HPDE6-E6E7 (cell line): ENCODE data around the gene TXLNG.
"Not testable (repeated sequence)": the region's sequence is repeated elsewhere in the genome, so short reads cannot be mapped to it uniquely, and the experiment has no call there.

ENCODE experiments used
- DNase-seq: peaks from one replicate; pipeline ENCODE4 v3.0.0; 2011; ENCODE audit warnings: missing footprints; ENCODE audit errors: extremely low spot score

Gene TXLNG

DNA sequence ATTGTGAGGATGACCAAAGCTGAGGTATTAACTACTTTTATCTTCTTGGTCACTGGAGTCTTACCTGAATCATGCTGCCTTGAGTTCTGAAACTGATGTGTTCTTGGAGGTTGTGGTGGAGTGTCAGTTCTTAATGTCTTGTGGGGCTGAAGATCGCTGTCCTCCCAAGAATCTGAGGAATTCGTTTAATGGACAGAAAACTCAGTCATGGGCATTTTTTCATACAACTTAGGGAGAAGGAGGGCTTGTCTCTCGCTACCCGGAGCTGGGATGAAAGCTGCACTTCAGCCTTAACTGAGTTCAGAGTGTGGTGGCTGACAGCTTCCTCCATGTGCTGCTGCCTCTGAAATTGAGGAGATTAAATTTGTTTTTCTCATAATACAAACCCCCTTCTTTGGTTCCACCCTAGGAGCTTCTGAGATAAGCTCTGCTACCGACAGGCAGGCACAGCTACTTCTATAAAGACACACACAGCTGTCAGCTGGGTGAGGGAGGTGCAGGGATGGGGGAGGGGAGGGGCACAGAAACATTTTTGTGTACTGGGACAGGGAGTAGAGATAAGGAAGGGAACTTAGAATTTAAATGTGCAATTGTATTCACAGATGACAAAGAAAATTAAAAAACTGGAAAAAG is 53.1 kb downstream of the TXLNG start:
- no peak for DNase-seq

DNA sequence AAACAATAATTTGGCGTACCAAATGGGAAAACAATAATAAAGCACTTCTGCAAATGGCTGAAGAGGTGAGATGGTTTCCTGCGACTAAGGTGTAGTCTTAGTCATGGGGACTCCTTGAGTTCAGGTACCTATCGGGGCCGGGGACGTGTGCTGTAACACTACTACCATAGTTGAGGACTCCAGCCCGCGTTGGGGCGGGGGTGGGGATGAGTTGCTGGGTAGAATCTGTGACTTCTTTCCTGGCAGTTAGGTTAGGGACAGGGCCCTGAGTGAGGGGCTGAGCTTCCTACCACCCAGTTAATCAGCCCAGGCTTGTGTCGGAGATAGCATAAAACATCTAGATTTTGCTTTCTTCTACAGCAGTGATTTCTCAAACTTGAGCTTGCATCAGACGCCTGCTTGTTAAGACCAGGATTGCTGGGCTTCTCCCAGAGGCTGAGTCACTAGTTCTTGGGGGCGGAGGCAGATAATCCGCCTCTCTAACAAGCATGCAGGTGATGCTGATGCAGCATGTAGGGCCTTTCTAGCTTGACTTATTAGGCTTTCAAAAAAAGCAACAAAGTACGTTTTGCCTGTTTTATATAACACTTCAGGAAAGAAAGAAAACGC is 53.7 kb downstream of the TXLNG start:
- peak; percentile 47 for DNase-seq

DNA sequence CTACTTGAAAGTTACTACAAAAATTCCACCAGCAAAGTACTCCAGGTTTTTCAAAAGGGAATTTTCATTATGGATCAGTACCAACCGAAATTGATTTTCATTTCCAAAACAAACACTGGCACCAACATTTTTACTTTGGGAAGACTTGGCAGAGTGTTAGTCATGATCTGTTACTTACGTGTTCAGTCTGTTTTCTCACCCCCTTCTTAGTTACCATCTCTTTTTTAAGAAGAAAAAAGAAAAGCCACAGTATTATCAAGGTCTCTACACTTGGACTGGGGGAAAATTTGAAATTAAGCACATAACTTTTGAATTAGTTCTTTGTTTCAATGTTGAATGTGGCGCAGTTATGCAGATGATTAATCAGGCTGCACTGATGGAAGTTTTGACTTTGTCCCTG is 56.4 kb downstream of the TXLNG start:
- DNase-seq: no peak

DNA sequence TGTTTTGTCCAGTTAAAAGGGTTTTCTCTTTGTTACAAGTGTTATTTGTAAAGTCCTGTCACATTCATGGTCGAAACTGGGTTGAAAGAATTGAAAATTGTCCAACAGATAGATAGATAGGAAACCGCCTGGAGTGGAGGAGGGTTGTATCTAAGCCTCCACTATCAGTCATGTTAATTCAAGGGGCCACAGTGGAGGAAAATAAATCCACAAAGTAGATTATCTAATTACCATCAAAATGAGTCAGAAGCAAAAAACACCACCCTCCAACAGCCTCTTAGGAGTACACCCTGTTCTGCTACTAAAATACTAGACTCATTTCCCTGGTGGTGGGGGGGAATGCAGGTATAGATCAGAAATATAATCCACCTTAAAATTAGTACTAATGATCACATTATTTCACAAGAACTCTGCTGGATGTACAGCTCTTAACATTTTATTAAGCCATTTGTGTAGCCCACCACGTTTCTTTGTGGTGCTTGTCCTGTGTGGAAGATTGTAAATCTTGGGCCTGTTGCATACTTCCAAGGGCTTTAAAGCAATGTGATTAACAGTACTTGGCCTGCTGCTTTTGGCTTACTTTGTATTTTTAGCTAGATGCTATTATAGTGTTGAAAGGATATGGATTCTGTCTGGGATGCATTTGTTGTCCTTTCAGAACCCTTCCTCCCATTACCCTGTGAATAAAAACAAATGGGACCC is 57.1 kb downstream of the TXLNG start:
- DNase-seq: no peak

DNA sequence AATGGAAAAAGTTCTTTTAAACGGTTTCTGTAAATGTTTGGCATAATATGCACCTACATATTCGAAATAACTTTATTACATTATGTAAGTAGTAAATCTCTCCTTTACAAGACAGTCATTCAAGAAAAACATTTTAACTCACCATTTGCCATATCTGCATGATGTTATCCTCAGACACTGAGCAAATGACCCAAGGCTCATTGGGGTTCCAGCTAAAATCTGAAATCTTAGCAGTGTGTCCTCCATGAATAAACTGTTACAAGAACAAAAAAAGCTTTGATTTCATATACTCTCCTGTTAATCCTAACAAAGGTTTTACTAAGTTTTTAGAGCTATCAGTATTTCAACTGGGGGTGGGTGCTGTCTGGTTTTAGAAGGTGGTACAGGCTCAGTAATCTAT is 59.4 kb downstream of the TXLNG start:
- DNase-seq: no peak

DNA sequence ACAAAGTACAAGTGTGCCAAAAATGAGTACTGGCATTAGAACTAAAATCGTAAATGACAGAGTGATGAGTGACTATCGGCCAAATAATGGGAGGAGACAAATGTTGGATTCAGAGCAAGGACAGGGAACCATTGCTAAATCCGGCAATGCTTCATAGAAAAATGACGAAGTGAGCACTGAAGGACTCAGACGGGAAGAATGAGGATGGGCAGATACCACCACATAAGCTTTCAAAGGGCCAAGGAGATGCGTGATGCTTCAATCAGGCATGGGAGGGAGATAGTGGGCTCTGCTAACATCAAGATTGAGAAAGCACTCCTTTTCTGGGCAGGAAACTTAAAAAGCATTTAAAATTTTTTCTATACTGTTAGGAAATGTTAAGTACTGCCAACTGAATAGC is 62.3 kb downstream of the TXLNG start:
- DNase-seq: no peak

DNA sequence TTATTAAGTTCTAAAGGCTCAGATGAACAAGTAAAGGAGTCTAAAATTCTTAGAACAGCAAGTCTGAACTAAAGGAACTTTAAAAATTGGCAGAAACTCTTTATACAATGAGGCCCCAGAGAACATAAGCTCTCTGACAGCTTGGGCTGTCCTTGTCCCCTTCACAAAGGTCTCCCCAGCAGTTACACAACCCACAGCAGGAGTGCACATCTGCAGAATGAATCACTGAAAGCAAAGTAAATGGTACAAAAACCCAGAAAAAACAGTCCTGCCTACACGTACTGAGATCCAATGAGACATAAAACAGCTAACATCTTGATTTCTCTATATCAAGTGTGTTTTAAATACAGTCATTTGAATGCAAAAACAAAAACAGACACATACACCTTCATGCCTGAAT is 65.2 kb downstream of the TXLNG start:
- DNase-seq: no peak

DNA sequence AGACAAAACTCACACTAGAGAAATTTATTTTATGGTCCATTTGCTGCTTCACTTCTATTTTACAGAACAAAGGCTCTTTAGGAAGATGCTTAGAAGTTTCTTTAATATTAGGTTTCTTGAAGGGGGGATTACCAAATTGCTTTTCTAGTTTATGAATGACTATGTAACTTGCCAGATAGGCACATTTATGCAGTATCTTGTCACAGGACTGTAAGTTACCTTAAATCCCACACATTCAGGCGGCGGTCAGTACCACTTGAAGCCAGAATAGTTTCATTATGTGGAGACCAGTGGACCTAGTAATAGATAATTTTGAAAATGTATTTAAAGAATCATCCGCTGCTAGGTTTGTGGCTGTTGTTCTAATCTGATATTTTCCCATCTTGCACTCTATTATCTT is 65.6 kb downstream of the TXLNG start:
- no peak for DNase-seq

DNA sequence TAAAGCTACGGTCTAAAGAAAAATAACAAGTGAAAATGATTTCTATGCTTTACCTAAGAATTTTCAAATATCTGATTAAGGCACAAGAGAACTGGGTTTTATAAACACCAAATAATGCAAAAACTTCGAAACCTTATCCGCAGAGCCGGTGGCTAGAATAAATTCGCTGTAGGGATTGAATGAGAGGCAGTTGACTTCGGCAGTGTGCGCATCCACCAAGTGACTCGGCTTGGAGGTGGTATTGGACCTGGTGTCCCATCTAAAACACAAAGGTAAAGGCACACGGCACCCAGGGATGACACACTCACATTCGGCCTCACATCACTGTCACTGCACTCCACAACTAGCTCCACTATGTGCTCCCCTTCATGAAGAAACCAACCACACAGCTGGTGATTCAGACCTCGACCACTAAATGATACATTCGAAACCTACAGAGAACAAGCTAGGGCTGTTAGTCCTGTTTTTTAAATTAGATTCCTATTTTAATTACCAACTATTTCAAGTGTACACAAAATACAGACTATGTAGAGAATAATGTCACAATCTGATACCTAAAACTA is 66.4 kb downstream of the TXLNG start:
- DNase-seq: no peak

DNA sequence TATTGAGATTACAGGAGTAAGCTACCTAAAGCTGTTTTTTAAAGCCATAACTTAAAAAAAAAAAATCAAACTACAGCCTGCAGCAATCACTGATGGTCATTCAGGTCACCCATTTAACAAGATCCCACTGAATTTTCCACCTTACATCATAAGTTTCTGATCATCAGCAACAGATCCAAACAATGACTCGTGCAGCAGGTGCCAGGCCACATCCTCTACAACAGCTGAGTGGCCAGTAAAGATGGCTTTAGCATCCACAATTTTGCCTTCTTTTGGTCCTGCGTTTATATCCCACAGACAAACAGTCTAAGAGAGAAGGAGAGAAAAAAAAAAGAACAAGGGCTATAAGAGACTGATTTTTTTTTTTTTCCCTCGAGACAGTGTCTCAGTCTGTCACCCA is 67.3 kb downstream of the TXLNG start:
- DNase-seq: no peak

DNA sequence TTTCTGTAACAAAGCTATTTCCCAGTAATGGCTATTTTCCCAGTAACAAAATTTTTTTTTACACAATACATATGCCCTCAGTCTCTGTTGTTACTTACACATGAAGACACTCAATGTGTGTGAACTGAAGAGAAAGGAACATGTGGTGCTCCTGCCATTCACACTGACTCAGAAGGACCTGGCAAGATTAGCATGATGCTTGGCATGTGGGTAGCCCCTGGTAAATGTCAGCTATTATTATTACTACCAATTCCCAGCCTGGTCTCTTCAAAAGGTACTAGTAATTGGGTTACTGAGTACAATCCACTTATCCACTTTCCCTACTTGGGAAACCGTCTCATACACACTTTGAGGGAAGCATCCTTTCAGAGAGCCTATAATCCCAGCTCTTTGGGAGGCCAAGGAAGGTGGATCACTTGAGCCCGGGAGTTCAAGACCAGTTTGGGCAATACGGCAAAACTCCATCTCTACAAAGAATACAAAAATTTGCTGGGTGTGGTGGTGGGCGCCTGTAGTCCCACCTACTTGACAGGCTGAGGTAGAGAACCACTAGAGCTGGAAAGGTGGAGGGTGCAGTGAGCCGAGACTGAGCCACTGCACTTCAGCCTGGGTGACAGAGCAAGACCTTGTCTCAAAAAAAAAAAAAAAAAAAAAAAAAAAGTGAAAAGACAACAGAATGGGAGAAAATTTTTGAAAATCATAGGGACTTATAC is 69.3 kb downstream of the TXLNG start:
- no peak for DNase-seq

DNA sequence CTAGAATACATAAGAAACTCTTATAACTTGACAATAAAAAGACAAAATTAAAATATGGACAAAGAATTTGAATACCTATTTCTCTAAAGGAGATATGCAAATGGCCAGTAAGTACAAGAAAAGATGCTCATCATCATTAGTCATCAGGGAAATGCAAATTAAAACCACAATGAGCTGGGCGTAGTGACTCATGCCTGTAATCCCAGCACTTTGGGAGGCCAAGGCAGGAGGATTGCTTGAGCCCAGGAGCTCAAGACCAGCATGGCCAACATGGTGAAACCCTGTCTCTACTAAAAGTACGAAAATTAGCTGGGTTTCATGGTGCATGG is 69.8 kb downstream of the TXLNG start:
- not testable (repeated sequence) for DNase-seq

DNA sequence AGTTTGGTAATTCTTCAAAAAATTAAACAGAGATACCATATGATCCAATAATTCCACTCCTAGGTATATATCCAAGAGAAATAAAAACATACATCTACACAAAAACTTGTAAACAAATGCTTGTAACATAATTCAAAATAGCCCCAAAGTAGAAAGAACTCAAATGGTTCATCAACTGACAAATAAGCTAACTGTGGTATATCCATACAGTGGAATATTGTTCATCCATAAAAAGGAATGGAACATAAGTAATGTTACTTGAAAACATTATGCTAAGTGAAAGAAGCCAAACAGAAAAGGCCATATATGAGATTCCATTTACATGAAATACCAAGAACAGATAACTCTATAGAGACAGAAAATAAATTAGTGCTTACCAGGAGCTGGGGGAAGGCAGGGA is 70.5 kb downstream of the TXLNG start:
- no peak for DNase-seq

DNA sequence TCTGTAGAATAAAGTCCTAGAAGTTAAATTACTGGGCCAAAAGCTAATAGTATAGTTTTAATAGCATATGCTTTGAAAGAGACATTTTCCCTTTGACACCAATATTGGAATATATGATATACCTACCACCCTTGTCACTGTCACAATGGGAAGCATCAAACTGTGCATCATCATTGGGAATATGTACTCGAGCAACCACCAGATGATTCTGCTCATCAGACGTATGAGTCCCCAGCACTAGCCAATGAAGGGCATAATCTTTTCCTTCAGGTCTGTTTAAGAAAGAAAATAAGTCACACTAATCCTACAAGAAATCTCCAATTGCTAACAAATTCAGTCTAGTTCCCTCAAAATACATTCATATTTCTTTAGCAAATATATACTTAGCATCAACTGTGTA is 76.6 kb downstream of the TXLNG start:
- DNase-seq: no peak

DNA sequence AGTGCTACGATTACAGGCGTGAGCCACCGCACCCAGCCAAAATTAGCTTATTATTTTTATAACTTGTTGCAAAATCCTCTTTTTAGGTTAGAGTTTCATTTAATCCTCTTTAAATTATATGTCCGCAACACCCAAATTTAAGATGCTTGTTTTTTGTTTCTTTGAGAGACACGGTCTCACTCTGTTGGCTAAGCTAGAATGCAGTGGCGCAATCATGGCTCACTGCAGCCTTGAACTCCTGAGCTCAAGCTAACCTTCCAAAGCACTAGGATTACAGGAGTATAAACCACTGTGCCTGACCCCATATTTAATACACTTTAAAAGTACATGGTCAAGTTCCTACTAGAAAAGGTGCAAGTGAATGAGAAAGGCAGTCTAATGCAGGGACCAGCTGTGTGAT is 81.7 kb downstream of the TXLNG start:
- no peak for DNase-seq

DNA sequence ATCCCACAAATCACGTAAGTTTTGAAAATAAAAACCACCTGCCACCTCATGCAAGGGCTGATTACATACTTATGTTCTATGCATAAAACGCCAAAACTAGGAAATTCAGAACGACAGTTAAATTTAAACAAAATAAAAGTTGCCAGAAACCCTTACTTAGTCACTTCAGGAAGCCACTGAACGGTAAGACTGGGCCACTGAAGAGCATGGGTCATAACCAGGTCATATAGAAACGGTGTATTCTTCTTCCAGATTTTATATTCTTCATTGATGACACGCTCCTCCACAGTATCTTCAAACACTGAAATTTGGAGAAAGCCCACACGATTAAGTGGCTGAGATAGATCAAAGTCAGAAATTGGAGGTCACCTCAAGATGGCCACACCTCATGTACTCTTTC is 82.7 kb downstream of the TXLNG start:
- DNase-seq: no peak

DNA sequence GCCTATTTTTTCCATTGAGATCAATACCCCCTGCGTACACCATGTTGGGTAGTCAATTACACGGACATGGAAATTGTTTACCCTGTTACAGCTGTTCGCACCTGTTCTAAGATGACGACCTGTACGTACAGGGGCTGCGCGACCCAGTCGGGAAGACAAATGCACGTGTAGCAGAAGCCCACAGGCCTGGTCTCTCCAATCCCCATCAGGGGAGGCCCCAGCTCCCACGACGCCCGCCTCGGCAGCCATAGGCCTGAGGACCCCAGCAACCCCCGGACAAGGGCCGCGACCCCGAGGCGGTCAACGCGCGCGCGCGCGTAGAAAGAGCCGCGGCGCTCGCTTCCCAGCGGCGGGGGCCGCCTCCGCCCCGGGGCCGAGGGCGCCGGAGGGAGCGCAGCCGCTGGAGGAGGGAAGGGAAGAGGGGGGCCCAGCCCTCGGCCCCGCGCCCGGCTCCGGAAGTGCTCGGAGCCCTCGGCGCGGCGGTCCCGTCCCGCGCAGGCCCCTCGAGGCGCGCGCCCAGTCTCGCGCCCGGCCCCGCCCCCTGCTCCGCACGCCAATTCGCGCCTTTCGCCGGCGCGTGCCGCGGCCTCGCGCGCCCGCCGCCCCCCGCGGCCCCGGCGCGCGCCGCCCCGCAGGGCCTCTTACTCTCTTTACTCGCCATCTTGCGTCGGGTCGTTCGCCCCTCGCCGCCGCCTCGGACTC is 83.3 kb downstream of the TXLNG start:
- DNase-seq: no peak

DNA sequence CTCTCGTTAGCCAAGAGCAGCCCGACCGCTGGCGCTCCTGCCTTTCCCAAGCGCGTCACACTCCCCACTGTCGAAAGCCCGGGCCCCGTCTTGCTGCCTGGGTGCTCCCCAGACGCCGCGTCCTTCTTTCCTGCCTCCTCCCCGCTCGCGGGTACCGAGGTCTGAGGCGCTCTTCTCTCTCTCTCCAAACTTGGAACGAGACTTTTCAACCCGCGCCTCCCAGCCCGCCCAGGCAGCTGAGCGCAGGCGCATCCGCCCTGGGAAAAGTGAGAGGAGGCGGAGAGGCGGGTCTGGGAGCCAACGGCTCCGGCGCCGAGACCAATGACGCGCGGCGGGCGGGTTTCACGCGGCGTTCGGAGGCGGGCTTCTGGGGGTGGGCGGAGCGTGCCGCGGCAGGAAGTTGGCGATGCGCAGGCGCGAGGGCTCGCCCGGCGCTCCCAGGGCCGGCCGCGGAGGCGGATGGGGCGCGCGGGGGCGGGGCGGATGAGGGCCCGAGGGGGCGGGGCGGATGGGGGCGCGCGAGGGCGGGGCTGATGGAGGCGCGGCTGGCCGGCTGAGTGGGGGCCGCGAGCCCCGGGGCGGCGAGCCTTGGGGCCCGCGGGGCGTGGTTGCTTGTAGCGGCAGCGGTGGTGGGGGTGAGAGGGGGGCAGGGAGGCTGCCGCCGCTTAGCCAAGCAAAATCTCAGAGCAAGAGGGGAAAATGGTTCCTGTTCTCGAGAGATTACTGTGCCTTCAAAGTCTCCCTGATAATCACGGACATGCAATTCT is 84.0 kb downstream of the TXLNG start, which contains the start of gene RBBP7:
Gene RBBP7, minus strand, starts transcription at position 268 of the 767 bp plus-strand sequence. CDS start 309 bp downstream, outside the sequence.
- DNase-seq: peak; percentile 85

DNA sequence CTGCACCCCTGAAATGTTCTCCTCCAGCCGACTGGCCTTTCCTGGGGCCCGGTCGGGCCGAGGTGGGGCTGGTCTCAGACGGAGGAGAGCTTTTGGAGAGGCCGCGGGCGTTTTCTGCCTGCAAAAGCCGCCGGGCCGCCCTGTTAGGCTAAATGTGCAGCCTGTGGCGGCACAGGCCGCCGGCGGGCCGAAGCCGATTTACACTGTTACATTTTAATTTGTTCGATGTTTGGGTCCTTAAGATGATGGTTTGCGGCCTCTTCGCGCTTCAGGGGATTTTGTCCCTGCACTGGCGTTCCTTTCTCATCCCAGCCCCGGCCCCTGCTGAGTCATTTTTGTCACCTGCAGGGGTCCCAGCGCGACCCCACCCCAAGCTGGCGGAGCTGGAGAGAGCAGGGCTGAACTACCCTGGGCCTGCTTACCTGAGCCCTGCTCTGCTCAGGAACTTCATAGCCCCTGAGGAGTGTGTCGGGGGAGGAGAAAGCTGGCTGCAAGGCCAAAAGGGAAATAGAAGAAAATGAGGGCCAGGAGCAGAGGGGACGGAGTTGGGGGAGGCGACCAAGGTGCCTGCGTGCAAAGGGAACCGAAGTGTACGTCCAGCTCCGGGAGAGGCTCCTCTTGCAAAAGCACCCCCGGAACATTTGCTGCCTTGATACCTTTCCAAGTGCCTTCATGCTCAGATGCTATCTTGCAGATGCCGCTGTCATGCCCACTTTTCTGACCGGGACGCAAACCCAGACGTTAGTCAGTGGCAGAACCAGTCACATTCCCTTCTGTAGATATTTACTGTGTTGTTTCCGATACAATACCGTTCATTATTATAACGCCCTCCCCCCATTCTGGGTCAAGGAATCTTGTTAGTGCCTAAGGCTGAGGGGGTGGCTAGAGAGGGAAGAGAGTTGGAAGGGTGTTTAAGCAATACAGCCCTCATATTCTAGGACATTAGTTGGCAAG is 84.9 kb downstream of the TXLNG start:
- DNase-seq: no peak

DNA sequence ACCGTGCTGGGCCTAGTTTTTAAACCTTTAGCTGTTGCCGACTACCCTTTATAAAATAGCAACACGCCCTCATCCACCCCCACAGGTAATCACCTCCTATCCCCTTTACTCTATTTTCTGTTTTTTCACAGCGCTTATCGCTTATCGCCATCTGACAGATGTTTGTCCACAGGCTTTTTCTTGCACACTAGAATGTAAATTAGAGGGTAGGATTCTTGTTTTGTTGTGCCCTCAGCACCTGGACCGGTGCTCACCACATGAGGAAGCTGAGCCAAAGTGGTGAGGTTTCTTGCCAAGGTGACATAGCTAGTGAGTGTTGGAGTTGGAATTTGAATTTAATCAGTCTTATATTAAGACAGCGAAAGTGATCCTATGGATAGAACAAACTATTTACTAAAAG is 86.8 kb downstream of the TXLNG start:
- DNase-seq: no peak
